Astrocyte (in vitro differentiated cells and primary cell): ENCODE results near the gene PCDH7.

ENCODE experiments used
- CTCF ChIP-seq: IDR thresholded peaks from 2 replicates; pipeline ENCODE4 v1.5.1; 2011; ENCODE audit warnings: low read depth, mild to moderate bottlenecking, inconsistent platforms, low read length, moderate library complexity; ENCODE audit not compliant: insufficient read depth
- EZH2 ChIP-seq: IDR thresholded peaks from 2 replicates; pipeline ENCODE4 v1.6.1; 2012; ENCODE audit warnings: mild to moderate bottlenecking, low read length, inconsistent platforms; ENCODE audit not compliant: insufficient read depth

GRCh38 chr4:30728311-30728710 is 8.1 kb downstream of the PCDH7 start:
- TF ChIP-seq CTCF (no peak), EZH2 (no peak)
